Thyroid gland (tissue), 4 donors: ENCODE data around the gene LRTM1.

ENCODE experiments used
- POLR2A ChIP-seq, 2 donors: fragments of 450-650 bp; IDR thresholded peaks; one replicate each; pipeline ENCODE4 v1.6.1; 2017; ENCODE audit warnings: antibody characterized with exemption in 2 of 2, mild to moderate bottlenecking in 2 of 2, moderate library complexity in 1 of 2
- TF ChIP-seq, protein P1 (sequence below), 6 experiments: fragments of 200-600 bp in 3 of 6; fragments of 450-650 bp in 3 of 6; sonication (generic) in 3 of 6; IDR thresholded peaks; one replicate each; pipeline ENCODE4 v1.5.1; 2016 to 2019; ENCODE audit warnings: antibody characterized with exemption in 6 of 6, mild to moderate bottlenecking in 2 of 6, inconsistent platforms in 1 of 6, moderate library complexity in 1 of 6

DNA sequence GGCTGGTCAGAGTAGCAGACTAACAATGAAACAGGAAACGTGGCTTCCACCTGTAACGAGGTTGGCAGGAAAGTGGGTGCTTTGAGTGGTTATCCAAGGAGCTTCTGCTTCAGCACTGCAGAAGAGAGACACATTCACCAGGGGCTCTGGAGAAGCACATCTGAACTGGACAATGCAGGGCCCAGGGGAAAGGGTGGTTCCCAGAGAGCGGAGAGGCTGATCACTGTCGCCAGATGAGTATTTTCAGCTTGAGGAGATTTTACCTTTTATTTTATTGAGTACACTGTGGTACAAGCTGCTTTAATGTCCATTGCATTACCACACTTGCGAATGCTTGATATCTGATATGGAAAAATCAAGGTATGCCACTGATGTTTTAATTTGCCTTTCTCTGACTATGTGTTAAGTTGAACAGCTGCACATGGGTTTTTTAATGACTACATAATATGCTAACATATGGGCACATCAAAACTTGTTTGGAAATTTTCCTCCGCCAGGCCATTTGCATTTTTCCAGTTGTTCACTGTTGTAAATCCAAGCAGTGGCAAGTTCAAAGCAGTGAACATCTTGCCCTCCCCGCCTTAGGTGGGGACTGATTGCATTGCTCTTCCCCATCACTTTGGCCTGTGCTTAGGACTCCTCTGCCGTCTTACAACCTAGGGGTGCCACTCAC lies 52.1 kb downstream of the LRTM1 start:
- TF ChIP-seq, protein P1, sequence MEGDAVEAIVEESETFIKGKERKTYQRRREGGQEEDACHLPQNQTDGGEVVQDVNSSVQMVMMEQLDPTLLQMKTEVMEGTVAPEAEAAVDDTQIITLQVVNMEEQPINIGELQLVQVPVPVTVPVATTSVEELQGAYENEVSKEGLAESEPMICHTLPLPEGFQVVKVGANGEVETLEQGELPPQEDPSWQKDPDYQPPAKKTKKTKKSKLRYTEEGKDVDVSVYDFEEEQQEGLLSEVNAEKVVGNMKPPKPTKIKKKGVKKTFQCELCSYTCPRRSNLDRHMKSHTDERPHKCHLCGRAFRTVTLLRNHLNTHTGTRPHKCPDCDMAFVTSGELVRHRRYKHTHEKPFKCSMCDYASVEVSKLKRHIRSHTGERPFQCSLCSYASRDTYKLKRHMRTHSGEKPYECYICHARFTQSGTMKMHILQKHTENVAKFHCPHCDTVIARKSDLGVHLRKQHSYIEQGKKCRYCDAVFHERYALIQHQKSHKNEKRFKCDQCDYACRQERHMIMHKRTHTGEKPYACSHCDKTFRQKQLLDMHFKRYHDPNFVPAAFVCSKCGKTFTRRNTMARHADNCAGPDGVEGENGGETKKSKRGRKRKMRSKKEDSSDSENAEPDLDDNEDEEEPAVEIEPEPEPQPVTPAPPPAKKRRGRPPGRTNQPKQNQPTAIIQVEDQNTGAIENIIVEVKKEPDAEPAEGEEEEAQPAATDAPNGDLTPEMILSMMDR (IDR thresholded peaks at IDR 0.05): no peak
- no peak for TF ChIP-seq POLR2A (IDR thresholded peaks at IDR 0.05)
